SK-N-SH treated with all-trans-retinoic acid at 6 μM for 48 hours (cell line): ENCODE data around the gene EPHX1.

ENCODE experiments used
- ATAC-seq: fragments of 200-7000 bp; cut with Tn5 transposase; 3 replicates; pipeline ENCODE4 v1.9.1; 2020; ENCODE audit warnings: mild to moderate bottlenecking, moderate library complexity
- ARNTL ChIP-seq: fragments of 450-650 bp; formaldehyde crosslinking; IDR thresholded peaks from 2 replicates; pipeline ENCODE4 v1.5.0; 2020; ENCODE audit warnings: low read depth, mild to moderate bottlenecking, moderate library complexity, borderline replicate concordance
- BACH2 ChIP-seq: fragments of 250-450 bp; sonication (Bioruptor Pico); IDR thresholded peaks from 2 replicates; pipeline ENCODE4 v1.9.0; 2021; ENCODE audit warnings: mild to moderate bottlenecking, borderline replicate concordance
- ESRRG ChIP-seq: fragments of 250-450 bp; sonication (Bioruptor Pico); IDR thresholded peaks from 2 replicates; pipeline ENCODE4 v1.6.1; 2021; ENCODE audit warnings: mild to moderate bottlenecking
- ISL1 ChIP-seq: fragments of 250-450 bp; sonication (Bioruptor Pico); IDR thresholded peaks from 2 replicates; pipeline ENCODE4 v2.1.2; 2022; ENCODE audit warnings: mild to moderate bottlenecking, moderate library complexity
- OSR1 ChIP-seq: fragments of 250-450 bp; sonication (Bioruptor Pico); IDR thresholded peaks from 2 replicates; pipeline ENCODE4 v1.8.0; 2022; ENCODE audit warnings: moderate library complexity, mild to moderate bottlenecking, inconsistent platforms
- RARB ChIP-seq: fragments of 250-450 bp; sonication (Bioruptor Pico); IDR thresholded peaks from 2 replicates; pipeline ENCODE4 v1.8.0; 2021; ENCODE audit warnings: mild to moderate bottlenecking, moderate library complexity
- TOX ChIP-seq: fragments of 250-450 bp; sonication (Bioruptor Pico); IDR thresholded peaks from 2 replicates; pipeline ENCODE4 v1.8.0; 2021; ENCODE audit warnings: mild to moderate bottlenecking, moderate library complexity, borderline replicate concordance
- ZC3H10 ChIP-seq: fragments of 250-450 bp; sonication (Bioruptor Pico); IDR thresholded peaks from 2 replicates; pipeline ENCODE4 v1.5.1; 2021; ENCODE audit warnings: mild to moderate bottlenecking, moderate library complexity
- ZFP30 ChIP-seq: fragments of 450-650 bp; formaldehyde crosslinking; IDR thresholded peaks from 2 replicates; pipeline ENCODE4 v1.5.0; 2022; ENCODE audit warnings: mild to moderate bottlenecking, moderate library complexity
- ZNF565 ChIP-seq: fragments of 450-650 bp; formaldehyde crosslinking; conservative IDR thresholded peaks from 2 replicates; pipeline ENCODE4 v1.5.0; 2020; ENCODE audit warnings: low read depth, mild to moderate bottlenecking, moderate library complexity
- ZNF70 ChIP-seq: fragments of 450-650 bp; formaldehyde crosslinking; IDR thresholded peaks from 2 replicates; pipeline ENCODE4 v1.5.0; 2020; ENCODE audit warnings: mild to moderate bottlenecking, moderate library complexity
- ZNF8 ChIP-seq: fragments of 450-650 bp; formaldehyde crosslinking; IDR thresholded peaks from 2 replicates; pipeline ENCODE4 v1.5.0; 2020; ENCODE audit warnings: mild to moderate bottlenecking, moderate library complexity
- TF ChIP-seq, protein P1 (sequence below): fragments of 250-450 bp; sonication (Bioruptor Pico); IDR thresholded peaks from 2 replicates; pipeline ENCODE4 v1.5.1; 2021; ENCODE audit warnings: mild to moderate bottlenecking, moderate library complexity
- TF ChIP-seq, protein P2 (sequence below): fragments of 250-450 bp; sonication (Bioruptor Pico); IDR thresholded peaks from 2 replicates; pipeline ENCODE4 v1.5.1; 2020; ENCODE audit warnings: low read depth, mild to moderate bottlenecking, moderate library complexity
- TF ChIP-seq, protein P3 (sequence below): fragments of 250-450 bp; sonication (Bioruptor Pico); IDR thresholded peaks from 2 replicates; pipeline ENCODE4 v1.8.0; 2021; ENCODE audit warnings: low read depth, mild to moderate bottlenecking, moderate library complexity, borderline replicate concordance
- TF ChIP-seq, protein P4 (sequence below): fragments of 250-450 bp; sonication (Bioruptor Pico); IDR thresholded peaks from 2 replicates; pipeline ENCODE4 v1.8.0; 2020; ENCODE audit warnings: mild to moderate bottlenecking, moderate library complexity, borderline replicate concordance

The EPHX1 gene

DNA sequence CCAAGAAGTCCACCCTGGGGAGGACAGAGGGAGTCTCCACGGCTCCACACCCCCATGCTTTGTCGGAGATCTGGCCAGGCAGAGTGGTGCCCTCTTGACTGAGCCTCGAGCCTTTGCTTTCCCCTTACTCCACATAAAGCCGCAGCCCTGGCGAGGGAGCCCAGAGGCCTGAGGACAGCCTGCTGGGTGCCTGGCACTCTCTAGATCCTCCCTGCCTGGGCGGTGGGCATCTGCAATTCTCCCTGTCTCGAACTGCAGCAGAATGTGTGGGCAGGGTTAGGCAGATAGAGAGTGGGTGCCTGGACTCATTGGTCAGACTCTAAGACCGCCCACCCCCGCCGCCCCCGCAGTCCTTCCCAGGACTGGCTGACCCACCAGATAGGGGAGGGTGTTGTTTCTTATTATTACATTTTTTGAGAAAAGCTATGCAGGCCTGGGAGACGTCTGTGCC is 13.9 kb downstream of the EPHX1 start (continued):
- TF ChIP-seq, protein P1, sequence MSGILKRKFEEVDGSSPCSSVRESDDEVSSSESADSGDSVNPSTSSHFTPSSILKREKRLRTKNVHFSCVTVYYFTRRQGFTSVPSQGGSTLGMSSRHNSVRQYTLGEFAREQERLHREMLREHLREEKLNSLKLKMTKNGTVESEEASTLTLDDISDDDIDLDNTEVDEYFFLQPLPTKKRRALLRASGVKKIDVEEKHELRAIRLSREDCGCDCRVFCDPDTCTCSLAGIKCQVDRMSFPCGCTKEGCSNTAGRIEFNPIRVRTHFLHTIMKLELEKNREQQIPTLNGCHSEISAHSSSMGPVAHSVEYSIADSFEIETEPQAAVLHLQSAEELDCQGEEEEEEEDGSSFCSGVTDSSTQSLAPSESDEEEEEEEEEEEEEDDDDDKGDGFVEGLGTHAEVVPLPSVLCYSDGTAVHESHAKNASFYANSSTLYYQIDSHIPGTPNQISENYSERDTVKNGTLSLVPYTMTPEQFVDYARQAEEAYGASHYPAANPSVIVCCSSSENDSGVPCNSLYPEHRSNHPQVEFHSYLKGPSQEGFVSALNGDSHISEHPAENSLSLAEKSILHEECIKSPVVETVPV: no peak
- TF ChIP-seq ZC3H10 (CRISPR knock-in tag) (no peak), ZNF70 (CRISPR knock-in tag) (no peak)

DNA sequence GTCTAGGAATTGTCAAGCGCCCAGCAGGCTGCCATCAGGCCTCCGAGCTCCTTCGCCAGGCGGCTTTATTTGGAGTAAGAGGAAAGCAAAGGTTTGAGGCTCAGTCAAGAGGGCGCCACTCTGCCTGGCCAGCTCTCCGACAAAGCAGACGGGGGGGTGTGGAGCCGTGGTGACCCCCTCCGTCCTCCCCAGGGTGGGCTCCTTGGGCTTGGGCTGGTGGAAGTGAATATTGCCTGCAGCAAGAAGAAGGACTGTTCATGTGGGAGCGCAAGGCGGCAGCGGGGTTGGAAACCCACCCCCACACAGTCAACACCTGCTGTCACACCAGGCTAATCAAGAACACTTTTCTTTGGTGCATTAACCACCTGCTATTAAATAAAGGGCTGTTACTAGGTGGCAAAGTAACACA is 14.6 kb downstream of the EPHX1 start:
- no peak for ATAC-seq
- TF ChIP-seq, protein P2, sequence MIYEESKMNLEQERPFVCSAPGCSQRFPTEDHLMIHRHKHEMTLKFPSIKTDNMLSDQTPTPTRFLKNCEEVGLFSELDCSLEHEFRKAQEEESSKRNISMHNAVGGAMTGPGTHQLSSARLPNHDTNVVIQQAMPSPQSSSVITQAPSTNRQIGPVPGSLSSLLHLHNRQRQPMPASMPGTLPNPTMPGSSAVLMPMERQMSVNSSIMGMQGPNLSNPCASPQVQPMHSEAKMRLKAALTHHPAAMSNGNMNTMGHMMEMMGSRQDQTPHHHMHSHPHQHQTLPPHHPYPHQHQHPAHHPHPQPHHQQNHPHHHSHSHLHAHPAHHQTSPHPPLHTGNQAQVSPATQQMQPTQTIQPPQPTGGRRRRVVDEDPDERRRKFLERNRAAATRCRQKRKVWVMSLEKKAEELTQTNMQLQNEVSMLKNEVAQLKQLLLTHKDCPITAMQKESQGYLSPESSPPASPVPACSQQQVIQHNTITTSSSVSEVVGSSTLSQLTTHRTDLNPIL (CRISPR knock-in tag): no peak
- TF ChIP-seq ARNTL: no peak
- no peak for TF ChIP-seq ISL1 (CRISPR knock-in tag)
- TF ChIP-seq, protein P3, sequence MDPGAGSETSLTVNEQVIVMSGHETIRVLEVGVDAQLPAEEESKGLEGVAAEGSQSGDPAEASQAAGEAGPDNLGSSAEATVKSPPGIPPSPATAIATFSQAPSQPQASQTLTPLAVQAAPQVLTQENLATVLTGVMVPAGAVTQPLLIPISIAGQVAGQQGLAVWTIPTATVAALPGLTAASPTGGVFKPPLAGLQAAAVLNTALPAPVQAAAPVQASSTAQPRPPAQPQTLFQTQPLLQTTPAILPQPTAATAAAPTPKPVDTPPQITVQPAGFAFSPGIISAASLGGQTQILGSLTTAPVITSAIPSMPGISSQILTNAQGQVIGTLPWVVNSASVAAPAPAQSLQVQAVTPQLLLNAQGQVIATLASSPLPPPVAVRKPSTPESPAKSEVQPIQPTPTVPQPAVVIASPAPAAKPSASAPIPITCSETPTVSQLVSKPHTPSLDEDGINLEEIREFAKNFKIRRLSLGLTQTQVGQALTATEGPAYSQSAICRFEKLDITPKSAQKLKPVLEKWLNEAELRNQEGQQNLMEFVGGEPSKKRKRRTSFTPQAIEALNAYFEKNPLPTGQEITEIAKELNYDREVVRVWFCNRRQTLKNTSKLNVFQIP (CRISPR knock-in tag): no peak
- TF ChIP-seq ZNF70 (CRISPR knock-in tag): no peak
- TF ChIP-seq, protein P1: no peak
- TF ChIP-seq RARB (CRISPR knock-in tag): no peak
- TF ChIP-seq TOX (CRISPR knock-in tag): no peak
- no peak for TF ChIP-seq ESRRG (CRISPR knock-in tag)
- TF ChIP-seq ZFP30: no peak
- TF ChIP-seq ZNF8 (CRISPR knock-in tag): no peak

DNA sequence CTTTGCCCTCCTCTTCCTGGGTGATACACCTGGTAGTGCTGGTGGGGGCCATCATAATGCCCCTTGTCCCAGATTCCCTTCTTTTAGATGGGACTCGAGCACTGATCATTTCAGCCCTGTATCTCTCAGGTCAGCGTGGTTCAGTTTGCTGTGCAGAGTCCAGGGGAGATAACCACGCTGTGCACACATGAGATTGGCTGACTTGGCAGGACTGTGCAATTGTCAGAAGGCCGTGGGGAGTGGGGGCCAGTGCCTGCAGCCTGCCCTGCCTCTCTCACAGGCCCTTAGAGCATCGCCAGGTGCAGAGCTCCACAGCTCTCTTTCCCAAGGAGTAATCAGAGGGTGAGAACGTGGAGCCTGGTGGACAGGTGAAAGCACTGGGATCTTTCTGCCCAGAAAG is 15.2 kb downstream of the EPHX1 start:
- ATAC-seq: no peak; the same call in 2 of the 3 replicates
- no peak for TF ChIP-seq OSR1 (CRISPR knock-in tag)
- TF ChIP-seq, protein P2 (CRISPR knock-in tag): no peak
- TF ChIP-seq BACH2 (CRISPR knock-in tag): no peak
- TF ChIP-seq ESRRG (CRISPR knock-in tag): no peak
- TF ChIP-seq RARB (CRISPR knock-in tag): no peak
- TF ChIP-seq ZNF565 (CRISPR knock-in tag): no peak
- TF ChIP-seq, protein P1: no peak
- TF ChIP-seq, protein P4, sequence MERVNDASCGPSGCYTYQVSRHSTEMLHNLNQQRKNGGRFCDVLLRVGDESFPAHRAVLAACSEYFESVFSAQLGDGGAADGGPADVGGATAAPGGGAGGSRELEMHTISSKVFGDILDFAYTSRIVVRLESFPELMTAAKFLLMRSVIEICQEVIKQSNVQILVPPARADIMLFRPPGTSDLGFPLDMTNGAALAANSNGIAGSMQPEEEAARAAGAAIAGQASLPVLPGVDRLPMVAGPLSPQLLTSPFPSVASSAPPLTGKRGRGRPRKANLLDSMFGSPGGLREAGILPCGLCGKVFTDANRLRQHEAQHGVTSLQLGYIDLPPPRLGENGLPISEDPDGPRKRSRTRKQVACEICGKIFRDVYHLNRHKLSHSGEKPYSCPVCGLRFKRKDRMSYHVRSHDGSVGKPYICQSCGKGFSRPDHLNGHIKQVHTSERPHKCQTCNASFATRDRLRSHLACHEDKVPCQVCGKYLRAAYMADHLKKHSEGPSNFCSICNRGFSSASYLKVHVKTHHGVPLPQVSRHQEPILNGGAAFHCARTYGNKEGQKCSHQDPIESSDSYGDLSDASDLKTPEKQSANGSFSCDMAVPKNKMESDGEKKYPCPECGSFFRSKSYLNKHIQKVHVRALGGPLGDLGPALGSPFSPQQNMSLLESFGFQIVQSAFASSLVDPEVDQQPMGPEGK (CRISPR knock-in tag): no peak
- no peak for TF ChIP-seq TOX (CRISPR knock-in tag)
- TF ChIP-seq, protein P3 (CRISPR knock-in tag): no peak
